NT2/D1 (cell line): Measurements from ENCODE around the gene C11orf87.
A peak's percentile ranks its signal among the peaks of the same experiment; 100 is the strongest.

Experiments
- DNase-seq: peaks from one replicate; pipeline ENCODE4 v3.0.0-alpha.2; 2011; ENCODE audit warnings: low read depth, low spot score
- H3K27me3 ChIP-seq: 2 replicates; pipeline ENCODE4 v1.6.0; 2011; ENCODE audit warnings: mild to moderate bottlenecking; ENCODE audit not compliant: insufficient read length, insufficient read depth
- H3K36me3 ChIP-seq: 2 replicates; pipeline ENCODE4 v1.6.1; 2011; ENCODE audit warnings: mild to moderate bottlenecking, low read length, mixed read lengths; ENCODE audit not compliant: insufficient read depth, insufficient read length
- H3K4me1 ChIP-seq: 2 replicates; pipeline ENCODE4 v1.5.1; 2011; ENCODE audit not compliant: insufficient read depth, insufficient read length
- H3K4me3 ChIP-seq: 2 replicates; pipeline ENCODE4 v1.5.1; 2011; ENCODE audit warnings: low read depth; ENCODE audit not compliant: insufficient read length
- H3K9ac ChIP-seq: 2 replicates; pipeline ENCODE4 v1.6.0; 2011; ENCODE audit warnings: low read depth; ENCODE audit not compliant: insufficient read length
- H3K9me3 ChIP-seq: 2 replicates; pipeline ENCODE4 v1.5.1; 2011; ENCODE audit warnings: mild to moderate bottlenecking, low read length; ENCODE audit not compliant: insufficient read depth
- SUZ12 ChIP-seq: IDR thresholded peaks from 2 replicates; pipeline ENCODE4 v1.6.1; 2011; ENCODE audit not compliant: insufficient read length, insufficient read depth; ENCODE audit errors: extremely low read depth
- YY1 ChIP-seq: IDR thresholded peaks from 2 replicates; pipeline ENCODE4 v1.6.1; 2011; ENCODE audit not compliant: insufficient read length, insufficient read depth
- ZNF274 ChIP-seq: IDR thresholded peaks from 2 replicates; pipeline ENCODE4 v1.6.1; 2011; ENCODE audit warnings: mild to moderate bottlenecking, low read depth, low read length

Gene C11orf87

DNA sequence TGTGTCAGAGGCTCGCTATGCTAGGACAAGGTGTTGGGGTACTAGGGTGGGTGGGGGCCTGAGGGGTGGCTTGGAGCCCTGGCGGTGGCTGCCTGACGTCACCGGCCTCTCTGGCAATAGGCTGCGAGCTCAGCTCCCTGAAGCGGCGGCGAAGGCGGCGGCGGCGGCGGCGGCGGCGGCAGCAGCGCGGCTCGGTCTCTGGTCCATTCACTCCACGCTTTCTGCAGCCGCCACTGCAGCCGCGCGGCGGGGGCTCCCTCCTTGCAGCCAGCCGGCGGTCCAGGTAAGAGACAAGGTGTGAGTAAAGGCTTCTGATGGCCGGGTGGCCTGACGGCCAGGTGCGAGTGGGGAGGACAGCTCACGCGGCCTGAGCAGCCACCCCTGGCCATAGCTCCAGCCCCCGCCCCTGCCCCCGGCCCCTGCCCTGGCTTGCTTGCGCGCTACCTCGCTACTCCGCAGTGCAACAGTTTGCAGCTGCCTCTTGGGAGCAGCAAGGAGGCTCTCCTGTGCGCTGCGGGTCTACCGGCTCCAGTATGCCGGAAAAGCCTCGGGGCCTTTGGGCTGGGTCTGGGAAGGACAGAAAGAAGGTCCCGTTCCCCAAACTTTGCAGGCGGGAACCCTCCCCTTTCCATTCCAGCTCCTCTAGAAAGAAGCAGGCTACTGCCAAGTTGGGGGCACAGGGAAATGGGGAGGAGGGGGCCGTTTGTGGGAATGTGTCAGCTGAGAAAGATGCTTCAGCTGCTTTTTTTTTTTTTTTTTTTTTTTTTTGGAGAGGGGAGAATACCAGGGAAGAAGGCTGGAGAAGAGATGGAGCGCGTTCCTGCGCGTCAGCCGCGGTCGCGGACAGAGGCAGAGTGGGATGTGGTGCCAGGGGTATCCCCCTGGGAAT, at the start of gene C11orf87:
TSS of gene C11orf87 (plus strand) at position 210 of the 889 bp plus-strand sequence. CDS start 1,444 bp downstream, outside the sequence.
- peaks cover 5% of the 10 kb centered on the region for H3K4me1 ChIP-seq
- H3K9me3 ChIP-seq, result no peaks in the 10 kb centered on the region
- peak within 1 kb of the TSS; percentile 56 for H3K4me3 ChIP-seq
- H3K27me3 ChIP-seq, result peaks cover 34% of the 10 kb centered on the region
- TF ChIP-seq YY1, result no peak
- no peak for TF ChIP-seq ZNF274
- no peak for TF ChIP-seq SUZ12
- H3K36me3 ChIP-seq, result no peaks in the 10 kb centered on the region
- peak within 1 kb of the TSS; percentile 51 for H3K9ac ChIP-seq
- no peak for DNase-seq

DNA sequence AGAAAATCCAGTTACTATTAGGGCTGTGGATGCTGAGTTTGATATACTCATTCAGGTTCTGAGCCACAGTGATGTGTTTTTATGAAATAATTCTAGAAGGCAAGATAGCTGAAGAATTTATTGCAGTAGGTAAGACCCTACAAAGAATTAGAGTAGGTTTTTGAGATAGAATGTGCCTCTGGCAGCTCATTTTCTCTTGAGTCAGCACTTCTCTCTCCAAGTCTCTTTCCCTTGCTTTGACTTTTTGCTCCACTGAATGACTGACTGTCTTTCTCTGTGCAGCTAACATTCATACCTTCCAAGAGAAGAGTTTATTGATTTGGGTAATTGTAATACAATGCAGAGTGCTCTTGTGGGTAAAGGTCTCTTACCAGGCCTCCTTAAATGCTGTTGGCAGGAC, 48.0 kb upstream of the C11orf87 start:
- H3K4me3 ChIP-seq, result no peak overlapping the region
- H3K9ac ChIP-seq, result no peak overlapping the region
- H3K9me3 ChIP-seq, result no peaks in the 10 kb centered on the region
- no peaks in the 10 kb centered on the region for H3K27me3 ChIP-seq
- H3K4me1 ChIP-seq, result no peaks in the 10 kb centered on the region
- no peaks in the 10 kb centered on the region for H3K36me3 ChIP-seq
- DNase-seq, result no peak
- TF ChIP-seq SUZ12, result no peak
- TF ChIP-seq YY1, result no peak
- no peak for TF ChIP-seq ZNF274

DNA sequence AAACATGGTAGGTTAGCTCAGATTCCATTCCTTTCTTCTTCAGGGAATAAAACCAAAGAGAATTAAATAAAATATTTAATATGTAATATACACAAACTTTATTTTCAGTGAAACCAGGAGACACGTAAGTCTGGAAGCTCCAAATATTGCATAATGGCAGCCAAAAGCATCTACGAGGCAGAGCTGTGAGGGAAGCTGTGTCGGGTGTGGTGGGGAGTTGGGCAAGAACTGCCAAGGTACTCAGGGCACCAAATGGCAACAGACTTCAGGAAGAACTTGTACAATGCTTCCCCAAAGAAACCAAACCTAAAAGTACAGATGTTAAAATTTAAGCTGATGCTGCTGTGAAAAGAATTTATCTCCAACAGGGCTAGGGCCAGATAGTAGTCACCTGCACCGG, 47.5 kb upstream of the C11orf87 start:
- H3K9me3 ChIP-seq, result no peaks in the 10 kb centered on the region
- H3K4me1 ChIP-seq, result no peaks in the 10 kb centered on the region
- no peak overlapping the region for H3K9ac ChIP-seq
- H3K4me3 ChIP-seq, result no peak overlapping the region
- no peak for DNase-seq
- no peaks in the 10 kb centered on the region for H3K27me3 ChIP-seq
- H3K36me3 ChIP-seq, result no peaks in the 10 kb centered on the region
- TF ChIP-seq YY1, result no peak
- TF ChIP-seq ZNF274, result no peak
- no peak for TF ChIP-seq SUZ12

DNA sequence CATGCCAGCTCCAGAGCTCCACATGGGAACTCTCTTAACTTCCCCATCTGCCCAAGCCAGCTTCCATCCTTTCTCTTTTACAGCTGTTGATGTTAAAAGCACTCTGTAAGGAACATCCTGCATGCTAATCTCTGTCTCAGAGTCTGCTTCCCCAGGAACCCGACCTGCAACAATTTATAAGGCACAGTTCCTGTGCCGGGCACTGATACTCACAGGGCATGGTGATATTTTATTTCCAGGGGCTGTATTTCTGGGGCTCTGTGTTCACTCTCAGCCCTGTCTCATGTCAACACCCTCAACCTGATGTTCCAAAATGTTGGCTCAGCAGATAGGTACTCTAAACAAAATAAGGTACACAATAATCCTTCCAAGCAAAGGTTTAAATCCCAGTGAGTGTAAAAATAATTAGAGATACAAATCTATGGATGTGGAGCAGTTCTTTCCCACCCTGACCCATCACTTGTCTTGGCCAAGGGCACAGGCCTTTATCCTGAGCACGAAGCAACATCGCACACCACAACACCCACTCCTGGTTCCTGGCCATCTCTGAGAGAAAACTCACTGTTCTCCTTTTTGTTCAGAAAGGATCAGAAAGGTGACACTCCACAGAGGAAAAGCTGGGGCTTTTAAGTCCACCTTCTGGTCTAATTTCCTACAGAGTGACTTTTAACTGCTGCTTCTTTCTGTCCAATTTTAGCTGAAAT, 44.8 kb upstream of the C11orf87 start:
- no peak for DNase-seq
- H3K9me3 ChIP-seq, result no peaks in the 10 kb centered on the region
- no peak overlapping the region for H3K4me3 ChIP-seq
- no peak overlapping the region for H3K9ac ChIP-seq
- H3K27me3 ChIP-seq, result no peaks in the 10 kb centered on the region
- H3K36me3 ChIP-seq, result no peaks in the 10 kb centered on the region
- no peaks in the 10 kb centered on the region for H3K4me1 ChIP-seq
- TF ChIP-seq ZNF274 (no peak), SUZ12 (no peak), YY1 (no peak)

DNA sequence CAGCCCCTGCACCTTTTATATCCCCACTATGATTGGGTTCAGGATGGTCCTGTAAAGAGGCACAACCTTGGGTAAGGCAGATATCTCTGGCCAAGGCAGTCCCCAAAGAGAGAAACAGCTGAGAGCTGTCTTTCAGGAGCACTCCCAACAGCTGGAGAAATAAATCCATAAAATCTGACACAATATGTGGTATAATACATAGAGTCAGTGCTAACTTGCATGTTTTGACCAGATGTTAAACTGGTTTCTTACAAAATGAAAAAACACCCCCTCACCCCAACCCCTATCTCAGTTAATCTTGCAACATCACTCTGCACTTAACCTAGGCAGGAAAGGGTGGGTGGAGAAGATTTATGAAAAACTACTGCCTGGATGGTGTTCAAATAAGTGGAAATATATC, 44.0 kb upstream of the C11orf87 start:
- Histone ChIP-seq H3K9ac (no peak overlapping the region), H3K27me3 (no peaks in the 10 kb centered on the region), H3K9me3 (no peaks in the 10 kb centered on the region), H3K36me3 (no peaks in the 10 kb centered on the region), H3K4me3 (no peak overlapping the region), H3K4me1 (no peaks in the 10 kb centered on the region)
- TF ChIP-seq SUZ12, result no peak
- TF ChIP-seq YY1, result no peak
- TF ChIP-seq ZNF274, result no peak
- DNase-seq, result no peak

DNA sequence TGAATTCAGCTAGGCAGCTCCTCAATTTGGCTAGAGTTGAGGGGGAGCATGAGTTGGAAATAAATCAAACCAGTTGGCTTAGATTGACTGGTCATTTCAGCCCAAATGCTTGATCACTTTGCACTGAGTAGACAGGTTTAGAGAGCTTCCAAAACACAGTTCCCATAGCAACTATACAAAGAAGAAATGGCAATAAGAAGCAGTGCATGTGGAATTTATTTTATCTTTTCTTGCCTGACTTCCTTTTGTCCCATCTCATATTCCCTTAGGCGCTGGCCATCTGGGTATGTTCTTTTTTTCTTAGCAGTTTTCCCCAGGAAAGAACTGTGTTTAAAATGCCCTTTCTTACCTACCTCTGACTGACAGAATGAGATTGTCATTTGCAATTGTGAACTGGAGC, 38.7 kb upstream of the C11orf87 start:
- Histone ChIP-seq H3K27me3 (no peaks in the 10 kb centered on the region), H3K4me3 (no peak overlapping the region), H3K9me3 (no peaks in the 10 kb centered on the region), H3K36me3 (no peaks in the 10 kb centered on the region), H3K4me1 (no peaks in the 10 kb centered on the region), H3K9ac (no peak overlapping the region)
- no peak for DNase-seq
- TF ChIP-seq ZNF274 (no peak), SUZ12 (no peak)

DNA sequence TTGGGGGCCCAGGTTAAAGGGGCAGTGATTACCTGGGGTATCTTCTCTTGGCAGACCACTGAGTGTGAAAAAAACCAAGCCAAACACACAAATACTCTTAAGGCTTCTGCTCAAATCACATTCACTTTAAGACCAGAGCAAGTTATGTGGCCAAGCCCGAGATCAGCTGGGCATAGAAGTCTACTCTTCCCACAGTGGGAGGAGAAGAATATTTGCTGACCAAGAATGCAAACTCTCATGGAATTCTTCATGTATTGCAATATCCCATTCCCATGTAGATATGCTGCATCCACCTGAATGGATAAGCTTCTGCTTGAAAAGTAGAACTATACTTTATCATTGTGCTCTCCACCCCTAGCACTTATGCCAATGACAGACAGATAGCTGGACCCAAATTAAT, 37.1 kb upstream of the C11orf87 start:
- H3K9me3 ChIP-seq, result no peaks in the 10 kb centered on the region
- no peaks in the 10 kb centered on the region for H3K4me1 ChIP-seq
- H3K27me3 ChIP-seq, result no peaks in the 10 kb centered on the region
- TF ChIP-seq SUZ12 (no peak), YY1 (no peak), ZNF274 (no peak)
- no peaks in the 10 kb centered on the region for H3K36me3 ChIP-seq
- H3K9ac ChIP-seq, result no peak overlapping the region
- no peak overlapping the region for H3K4me3 ChIP-seq
- DNase-seq, result no peak
